NOMO-1 treated with DMSO at 0.1 percent for 48 hours (cell line): Measurements from ENCODE around the gene NEK1.

Source experiments
- DNase-seq: peaks from one replicate; lab custom pipeline; 2025; ENCODE audit not compliant: unreplicated experiment; lab: John Stamatoyannopoulos, UW

Gene NEK1

GRCh38 chr4:169376421-169376820, 236.0 kb downstream of the NEK1 start:
- DNase-seq = no peak

- no peak for DNase-seq
Measured at GRCh38 chr4:169372791-169373190, 239.6 kb downstream of the NEK1 start.

GRCh38 chr4:169369634-169370033, 242.7 kb downstream of the NEK1 start:
- no peak for DNase-seq

GRCh38 chr4:169367826-169368225, 244.6 kb downstream of the NEK1 start:
- DNase-seq = peak; percentile 49

GRCh38 chr4:169366821-169367220, 245.6 kb downstream of the NEK1 start:
- no peak for DNase-seq

GRCh38 chr4:169362607-169363006, 249.8 kb downstream of the NEK1 start:
- no peak for DNase-seq

- no peak for DNase-seq
Measured at GRCh38 chr4:169361756-169362155, 250.6 kb downstream of the NEK1 start.

- DNase-seq = no peak
Measured at GRCh38 chr4:169359961-169360360, 252.4 kb downstream of the NEK1 start.

GRCh38 chr4:169352360-169352759, 260.0 kb downstream of the NEK1 start:
- DNase-seq = no peak

- no peak for DNase-seq
Measured at GRCh38 chr4:169351872-169352271, 260.5 kb downstream of the NEK1 start.

- no peak for DNase-seq
Measured at GRCh38 chr4:169348541-169348940, 263.8 kb downstream of the NEK1 start.

- no peak for DNase-seq
Measured at GRCh38 chr4:169346840-169347239, 265.5 kb downstream of the NEK1 start.

GRCh38 chr4:169345316-169345721, 267.1 kb downstream of the NEK1 start:
- no peak for DNase-seq
